ENCODE results near the gene CFAP46.

The CFAP46 gene

DNA sequence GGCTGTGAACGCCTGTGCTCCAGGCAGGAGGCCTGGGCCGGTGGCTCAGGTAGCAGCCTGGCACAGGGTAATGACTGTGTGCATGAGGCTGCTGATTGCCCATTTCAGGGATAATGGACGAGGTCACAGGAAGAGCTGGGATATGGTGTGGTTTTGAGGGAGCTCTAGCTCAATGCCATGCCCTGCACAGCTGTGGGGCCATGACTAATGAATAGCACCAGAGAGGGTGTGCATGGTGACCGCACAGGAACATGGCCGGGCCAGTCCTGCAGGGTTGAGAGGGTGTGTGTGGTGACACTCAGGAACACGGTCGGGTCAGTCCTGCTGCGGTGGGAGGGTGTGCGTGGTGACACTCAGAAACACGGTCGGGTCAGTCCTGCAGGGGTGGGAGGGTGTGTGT lies 178.3 kb downstream of the CFAP46 start:
- DNase-seq = no peak

DNA sequence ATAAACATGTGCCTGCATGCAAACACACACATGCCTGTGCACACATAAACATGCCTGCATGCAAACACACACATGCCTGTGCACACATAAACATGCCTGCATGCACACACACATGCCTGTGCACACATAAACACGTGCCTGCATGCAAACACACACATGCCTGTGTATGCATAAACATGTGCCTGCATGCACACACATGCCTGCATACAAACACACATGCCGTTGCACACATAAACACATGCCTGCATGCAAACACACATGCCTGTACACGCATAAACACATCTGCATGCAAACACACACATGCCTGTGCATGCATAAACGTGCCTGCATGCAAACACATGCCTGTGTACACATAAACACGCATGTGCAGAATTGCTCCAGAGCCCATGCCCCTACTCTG lies 178.8 kb downstream of the CFAP46 start:
- DNase-seq = no peak

DNA sequence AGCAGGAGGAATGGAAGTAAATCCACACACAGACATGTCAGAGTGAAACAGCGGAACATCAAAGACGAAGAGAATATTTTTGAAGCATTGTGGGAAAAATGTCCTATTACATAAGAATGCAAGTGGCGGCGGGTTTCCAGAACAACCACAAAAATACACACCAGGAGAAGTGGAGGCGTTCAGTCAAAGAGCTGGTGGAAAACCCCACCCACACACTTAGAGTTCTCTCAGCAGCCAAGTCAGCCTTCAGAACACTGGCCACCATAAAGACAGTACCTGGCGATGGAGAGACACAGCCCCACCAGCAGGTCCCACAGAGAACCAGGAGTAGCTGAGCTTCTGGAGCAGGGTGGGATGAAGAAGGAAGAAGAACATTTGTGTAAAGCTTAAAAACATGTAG lies 180.1 kb downstream of the CFAP46 start:
- no peak for DNase-seq

DNA sequence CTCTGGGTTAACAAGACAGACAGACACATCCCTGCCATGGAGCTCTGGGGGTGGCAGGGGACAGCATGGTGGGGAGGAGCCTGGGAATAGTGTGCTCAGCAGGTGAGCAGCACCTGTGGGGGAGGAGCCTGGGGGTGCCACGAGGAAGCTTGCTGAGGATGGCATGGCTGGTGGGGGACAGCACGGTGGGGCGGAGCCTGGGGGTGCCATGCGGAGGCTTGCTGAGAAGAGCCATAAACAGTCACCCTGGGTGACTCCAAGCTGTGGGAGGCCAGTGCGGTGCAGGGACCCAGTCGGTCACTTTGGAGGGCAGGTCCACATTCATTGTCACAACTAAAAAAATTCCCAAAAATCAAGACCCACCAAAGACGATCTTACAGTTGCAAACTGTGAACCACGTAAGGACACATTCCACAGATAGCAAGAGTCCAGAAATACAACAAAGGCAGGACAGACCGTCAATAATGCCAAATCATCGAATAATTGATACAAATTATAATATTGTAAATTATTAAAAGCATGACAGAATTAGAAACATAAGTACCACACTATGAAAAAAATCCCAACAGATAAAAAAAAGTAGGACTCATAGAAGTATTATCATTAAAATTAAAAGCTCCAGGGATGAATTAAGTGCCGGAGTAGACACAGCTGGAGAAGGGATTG lies 180.8 kb downstream of the CFAP46 start:
- no peak for DNase-seq

DNA sequence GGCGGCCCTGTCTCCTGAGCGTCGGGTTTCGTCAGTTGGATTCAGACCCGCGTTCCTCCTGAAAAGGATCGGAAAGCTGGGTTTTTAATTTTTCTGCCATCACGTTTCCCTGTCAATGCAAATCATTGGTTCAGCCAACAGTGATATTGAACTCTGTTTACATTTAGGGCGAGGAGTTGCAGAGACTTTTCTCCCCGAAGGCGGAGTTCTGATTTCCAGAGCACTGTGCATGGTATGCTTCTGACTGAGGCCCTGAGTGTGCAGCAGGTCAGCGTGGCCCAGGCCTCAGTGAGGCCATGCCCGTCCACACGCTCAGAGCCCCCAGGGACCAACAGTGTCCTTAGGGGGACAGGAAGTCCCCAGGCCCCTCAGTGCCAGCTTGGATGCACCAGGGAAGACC lies 183.5 kb downstream of the CFAP46 start:
- DNase-seq = no peak

Measured in fibroblast of skin of right quadriceps (primary cell).